Testis (tissue), 2 donors: Measurements from ENCODE around the gene COL4A6.

Source experiments
- POLR2A ChIP-seq: fragments of 450-650 bp; IDR thresholded peaks from one replicate; pipeline ENCODE4 v1.6.1; 2017; ENCODE audit warnings: antibody characterized with exemption, mild to moderate bottlenecking, moderate library complexity
- TF ChIP-seq, protein P1 (sequence below), 3 experiments: fragments of 450-650 bp in 2 of 3; fragments of 200-600 bp in 1 of 3; sonication (generic) in 1 of 3; IDR thresholded peaks; one replicate each; pipeline ENCODE4 v1.5.1; 2016 to 2019; ENCODE audit warnings: antibody characterized with exemption in 3 of 3, mild to moderate bottlenecking in 2 of 3, moderate library complexity in 1 of 3

DNA sequence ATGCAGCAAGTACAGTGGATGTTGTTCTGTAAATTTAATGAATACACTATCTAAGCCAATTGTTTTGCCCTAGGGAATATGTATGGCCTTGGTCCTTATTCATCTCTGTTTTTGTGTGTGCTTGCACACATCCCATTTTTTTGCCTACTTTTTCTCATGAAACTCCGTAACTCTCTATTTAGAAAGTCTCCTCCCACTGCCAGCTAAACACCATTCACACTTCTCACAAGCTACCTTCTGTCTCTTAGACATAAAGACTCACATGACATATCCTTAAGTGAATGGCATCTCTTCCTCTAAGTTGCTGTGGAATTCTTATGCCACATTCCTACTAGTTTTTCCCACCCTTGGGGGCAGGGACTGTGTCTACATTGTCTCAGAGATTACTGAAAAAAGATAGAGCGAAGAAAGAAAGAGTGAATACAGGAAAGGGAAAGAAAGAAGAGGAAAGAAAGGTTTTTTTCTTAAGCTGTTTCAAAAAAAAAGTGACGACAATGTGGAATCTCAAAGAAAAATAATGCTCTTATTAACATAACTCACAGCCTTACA is 229.1 kb downstream of the COL4A6 start:
- TF ChIP-seq, protein P1, sequence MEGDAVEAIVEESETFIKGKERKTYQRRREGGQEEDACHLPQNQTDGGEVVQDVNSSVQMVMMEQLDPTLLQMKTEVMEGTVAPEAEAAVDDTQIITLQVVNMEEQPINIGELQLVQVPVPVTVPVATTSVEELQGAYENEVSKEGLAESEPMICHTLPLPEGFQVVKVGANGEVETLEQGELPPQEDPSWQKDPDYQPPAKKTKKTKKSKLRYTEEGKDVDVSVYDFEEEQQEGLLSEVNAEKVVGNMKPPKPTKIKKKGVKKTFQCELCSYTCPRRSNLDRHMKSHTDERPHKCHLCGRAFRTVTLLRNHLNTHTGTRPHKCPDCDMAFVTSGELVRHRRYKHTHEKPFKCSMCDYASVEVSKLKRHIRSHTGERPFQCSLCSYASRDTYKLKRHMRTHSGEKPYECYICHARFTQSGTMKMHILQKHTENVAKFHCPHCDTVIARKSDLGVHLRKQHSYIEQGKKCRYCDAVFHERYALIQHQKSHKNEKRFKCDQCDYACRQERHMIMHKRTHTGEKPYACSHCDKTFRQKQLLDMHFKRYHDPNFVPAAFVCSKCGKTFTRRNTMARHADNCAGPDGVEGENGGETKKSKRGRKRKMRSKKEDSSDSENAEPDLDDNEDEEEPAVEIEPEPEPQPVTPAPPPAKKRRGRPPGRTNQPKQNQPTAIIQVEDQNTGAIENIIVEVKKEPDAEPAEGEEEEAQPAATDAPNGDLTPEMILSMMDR (IDR thresholded peaks at IDR 0.05), result no peak
- no peak for TF ChIP-seq POLR2A
